Neural progenitor cell (in vitro differentiated cells): ENCODE results near the gene KCNE1. TPM values are rescaled to one million over a fixed set of nuclear protein-coding genes. Genes with fewer than 3 reads are reported as not detected.
"Not testable (repeated sequence)": the region's sequence is repeated elsewhere in the genome, so short reads cannot be mapped to it uniquely, and the experiment has no call there.

Experiments used
- DNase-seq: peaks from one replicate; pipeline ENCODE4 v3.0.0-alpha.2; 2016; ENCODE audit warnings: low spot score
- H2AFZ ChIP-seq: fragments of 200-600 bp; sonication (generic); replicated peaks from 2 replicates; pipeline ENCODE4 v1.6.1; 2016; ENCODE audit warnings: antibody characterized with exemption
- H3F3A ChIP-seq: fragments of 200-600 bp; sonication (generic); 2 replicates; pipeline ENCODE4 v1.6.1; 2016; ENCODE audit warnings: antibody characterized with exemption, low read depth
- H3K27ac ChIP-seq: fragments of 200-600 bp; sonication (generic); 2 replicates; pipeline ENCODE4 v1.5.1; 2016; ENCODE audit warnings: mild to moderate bottlenecking
- H3K27me3 ChIP-seq: fragments of 200-600 bp; sonication (generic); 2 replicates; pipeline ENCODE4 v1.6.1; 2016; ENCODE audit warnings: mild to moderate bottlenecking, moderate library complexity
- H3K36me3 ChIP-seq: fragments of 200-600 bp; sonication (generic); 2 replicates; pipeline ENCODE4 v1.5.1; 2016
- H3K4me1 ChIP-seq: fragments of 200-600 bp; sonication (generic); 2 replicates; pipeline ENCODE4 v1.6.1; 2016; ENCODE audit warnings: mixed run types
- H3K4me2 ChIP-seq: fragments of 200-600 bp; sonication (generic); 2 replicates; pipeline ENCODE4 v1.6.1; 2016
- H3K4me3 ChIP-seq: fragments of 200-600 bp; sonication (generic); 2 replicates; pipeline ENCODE4 v1.5.1; 2016
- H3K79me2 ChIP-seq: fragments of 200-600 bp; sonication (generic); 2 replicates; pipeline ENCODE4 v1.6.1; 2016; ENCODE audit warnings: low read depth
- H3K9ac ChIP-seq: fragments of 200-600 bp; sonication (generic); 2 replicates; pipeline ENCODE4 v1.6.1; 2016
- H3K9me3 ChIP-seq: fragments of 200-600 bp; sonication (generic); 2 replicates; pipeline ENCODE4 v1.5.1; 2016; ENCODE audit warnings: low read depth
- H4K20me1 ChIP-seq: fragments of 200-600 bp; sonication (generic); 2 replicates; pipeline ENCODE4 v1.6.1; 2016; ENCODE audit warnings: low read depth
- H3K27ac Mint-ChIP-seq: 3 replicates; pipeline ENCODE4 v1.8.0; 2021; ENCODE audit warnings: mixed read lengths
- H3K27me3 Mint-ChIP-seq: 2 replicates; pipeline ENCODE4 v1.8.0; 2022; ENCODE audit warnings: low read depth, mild to moderate bottlenecking, inconsistent platforms, moderate library complexity, mixed read lengths; ENCODE audit not compliant: insufficient read depth
- H3K36me3 Mint-ChIP-seq: 3 replicates; pipeline ENCODE4 v1.8.0; 2021; ENCODE audit warnings: mixed read lengths
- H3K4me1 Mint-ChIP-seq: 3 replicates; pipeline ENCODE4 v1.8.0; 2021; ENCODE audit warnings: mixed read lengths
- H3K4me3 Mint-ChIP-seq: 3 replicates; pipeline ENCODE4 v1.8.0; 2021; ENCODE audit warnings: mild to moderate bottlenecking, moderate library complexity, mixed read lengths
- H3K9me3 Mint-ChIP-seq: 3 replicates; pipeline ENCODE4 v1.8.0; 2020; ENCODE audit warnings: mixed read lengths
- EZH2 ChIP-seq: fragments of 200-600 bp; sonication (generic); IDR thresholded peaks from 2 replicates; pipeline ENCODE4 v1.6.1; 2017; ENCODE audit warnings: antibody characterized with exemption, mild to moderate bottlenecking, moderate library complexity
- EZH2phosphoT487 ChIP-seq: fragments of 200-600 bp; sonication (generic); IDR thresholded peaks from 2 replicates; pipeline ENCODE4 v1.6.1; 2017; ENCODE audit warnings: antibody characterized with exemption
- total RNA-seq: library from RNA; depleted of rRNA; stranded (reverse); fragments of >200 nt; gene quantifications from 2 replicates; pipeline ENCODE4 v1.2.3, GENCODE V29; 2015; ENCODE audit warnings: low replicate concordance
- TF ChIP-seq, protein P1 (sequence below): fragments of 200-600 bp; sonication (generic); IDR thresholded peaks from 2 replicates; pipeline ENCODE4 v1.5.1; 2017; ENCODE audit warnings: antibody characterized with exemption, mild to moderate bottlenecking

KCNE1 gene
- total RNA-seq, 1 donor from 2014 or later: not detected

DNA sequence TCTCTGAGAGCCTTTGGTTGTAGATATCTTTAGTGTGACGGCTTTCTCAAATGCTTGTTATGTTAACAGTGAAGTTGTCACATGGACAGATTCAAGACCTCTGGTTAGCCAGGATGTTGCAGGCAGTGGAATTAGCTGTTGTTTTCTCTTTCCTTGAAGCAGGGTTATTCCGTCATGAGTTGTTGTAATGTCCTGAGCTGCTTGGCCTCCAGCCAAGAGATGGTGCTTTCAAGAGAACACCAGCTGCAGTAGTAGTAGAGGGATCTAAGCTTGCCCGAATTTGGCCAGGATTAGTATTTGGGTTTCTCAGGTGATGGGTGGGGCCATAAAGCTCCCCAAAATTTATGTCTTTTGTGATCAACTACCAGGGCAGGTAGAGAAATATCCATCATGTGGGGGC lies 13.4 kb downstream of the KCNE1 start:
- Histone ChIP-seq H3K27ac (no peak overlapping the region), H3K9ac (no peak overlapping the region), H4K20me1 (no peaks in the 10 kb centered on the region), H3K9me3 (no peaks in the 10 kb centered on the region), H2AFZ (no peak overlapping the region), H3K27me3 (no peaks in the 10 kb centered on the region), H3K36me3 (no peaks in the 10 kb centered on the region), H3K4me2 (no peak overlapping the region), H3F3A (no peaks in the 10 kb centered on the region), H3K79me2 (no peaks in the 10 kb centered on the region), H3K4me1 (no peaks in the 10 kb centered on the region), H3K4me3 (no peak overlapping the region)
- Mint-ChIP-seq H3K36me3 (no peaks in the 10 kb centered on the region), H3K4me1 (no peaks in the 10 kb centered on the region), H3K27me3 (peaks cover 2% of the 10 kb centered on the region), H3K27ac (no peak overlapping the region), H3K9me3 (peaks cover 23% of the 10 kb centered on the region), H3K4me3 (no peak overlapping the region)
- DNase-seq: no peak
- TF ChIP-seq EZH2phosphoT487: no peak
- TF ChIP-seq, protein P1, sequence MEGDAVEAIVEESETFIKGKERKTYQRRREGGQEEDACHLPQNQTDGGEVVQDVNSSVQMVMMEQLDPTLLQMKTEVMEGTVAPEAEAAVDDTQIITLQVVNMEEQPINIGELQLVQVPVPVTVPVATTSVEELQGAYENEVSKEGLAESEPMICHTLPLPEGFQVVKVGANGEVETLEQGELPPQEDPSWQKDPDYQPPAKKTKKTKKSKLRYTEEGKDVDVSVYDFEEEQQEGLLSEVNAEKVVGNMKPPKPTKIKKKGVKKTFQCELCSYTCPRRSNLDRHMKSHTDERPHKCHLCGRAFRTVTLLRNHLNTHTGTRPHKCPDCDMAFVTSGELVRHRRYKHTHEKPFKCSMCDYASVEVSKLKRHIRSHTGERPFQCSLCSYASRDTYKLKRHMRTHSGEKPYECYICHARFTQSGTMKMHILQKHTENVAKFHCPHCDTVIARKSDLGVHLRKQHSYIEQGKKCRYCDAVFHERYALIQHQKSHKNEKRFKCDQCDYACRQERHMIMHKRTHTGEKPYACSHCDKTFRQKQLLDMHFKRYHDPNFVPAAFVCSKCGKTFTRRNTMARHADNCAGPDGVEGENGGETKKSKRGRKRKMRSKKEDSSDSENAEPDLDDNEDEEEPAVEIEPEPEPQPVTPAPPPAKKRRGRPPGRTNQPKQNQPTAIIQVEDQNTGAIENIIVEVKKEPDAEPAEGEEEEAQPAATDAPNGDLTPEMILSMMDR: no peak
- no peak for TF ChIP-seq EZH2

DNA sequence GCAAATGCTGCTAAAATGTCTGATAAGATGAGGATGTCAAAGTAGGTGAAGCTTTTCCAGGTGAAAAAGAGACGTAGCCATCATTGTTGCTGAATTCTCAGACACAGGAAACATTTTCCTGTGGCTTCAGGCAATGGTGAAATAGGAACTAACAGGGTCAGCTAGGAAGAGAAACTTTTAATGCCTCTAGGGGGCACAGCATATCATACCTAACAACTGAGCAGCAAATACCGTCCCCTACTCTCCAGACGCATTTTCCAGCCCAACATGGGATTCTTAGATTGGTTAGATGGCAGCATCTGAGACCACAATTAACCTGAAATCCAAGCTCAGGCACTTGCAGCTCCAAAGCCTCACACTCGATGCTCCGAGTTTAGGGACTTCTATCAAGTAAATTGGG lies 28.2 kb downstream of the KCNE1 start:
- not testable (repeated sequence) for H3K27ac ChIP-seq, H3K9me3 Mint-ChIP-seq, H3K4me3 Mint-ChIP-seq, H3K4me3 ChIP-seq, H3K27me3 Mint-ChIP-seq, H3K27me3 ChIP-seq, H3K9ac ChIP-seq, H2AFZ ChIP-seq, H3K79me2 ChIP-seq, DNase-seq, H3K36me3 Mint-ChIP-seq, H3K4me1 Mint-ChIP-seq, H3K4me2 ChIP-seq, H3K27ac Mint-ChIP-seq, H3F3A ChIP-seq, H3K9me3 ChIP-seq, H3K4me1 ChIP-seq, H3K36me3 ChIP-seq, H4K20me1 ChIP-seq

DNA sequence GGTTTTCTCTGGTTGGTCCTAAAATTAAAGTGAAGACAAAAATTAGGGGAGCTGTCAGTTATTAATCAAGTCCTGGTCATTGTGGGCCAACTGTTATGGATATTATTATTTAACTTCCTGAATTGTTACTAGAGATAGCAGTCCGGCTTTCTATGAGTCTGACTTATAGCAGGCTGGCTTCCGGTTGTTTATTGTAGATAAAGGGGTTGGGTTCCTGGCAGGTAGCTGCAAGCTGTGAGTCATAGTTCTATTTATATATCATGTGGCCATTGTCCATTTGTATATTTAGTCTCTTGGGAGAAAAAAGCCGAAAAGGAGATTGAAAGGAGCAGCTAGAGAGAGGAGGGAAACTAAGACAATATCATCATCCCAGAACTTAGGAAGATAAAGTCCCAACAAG lies 28.6 kb downstream of the KCNE1 start:
- H3K9ac ChIP-seq, H3K27ac Mint-ChIP-seq, H3K4me2 ChIP-seq, H3K4me3 Mint-ChIP-seq, H3K4me3 ChIP-seq, H3K4me1 Mint-ChIP-seq, H3K9me3 ChIP-seq, H3K79me2 ChIP-seq, H2AFZ ChIP-seq, H4K20me1 ChIP-seq, H3K27me3 ChIP-seq, H3K27ac ChIP-seq, H3F3A ChIP-seq, H3K9me3 Mint-ChIP-seq, H3K36me3 ChIP-seq, H3K36me3 Mint-ChIP-seq, H3K27me3 Mint-ChIP-seq, H3K4me1 ChIP-seq, DNase-seq: not testable (repeated sequence)

DNA sequence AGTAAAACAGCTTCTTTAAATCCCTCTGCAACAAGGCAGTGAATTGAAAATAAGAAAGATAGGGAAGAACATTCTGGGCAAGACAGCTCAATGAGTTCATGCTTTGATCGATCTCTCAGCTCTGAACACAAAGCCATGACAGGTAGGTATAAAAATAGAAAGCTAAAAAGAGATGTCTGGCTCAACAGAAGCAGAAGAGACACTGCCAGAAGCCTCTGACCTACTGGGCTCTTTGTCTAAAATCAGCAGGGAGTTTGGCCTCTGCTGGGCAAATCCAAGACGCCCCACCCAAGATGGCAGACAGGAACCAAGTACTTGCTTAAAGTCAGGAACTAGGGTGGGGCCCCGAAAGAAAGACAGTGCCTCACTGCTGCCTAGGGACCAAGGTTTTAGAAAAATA lies 44.7 kb downstream of the KCNE1 start:
- H3K9me3 ChIP-seq, H3K27me3 ChIP-seq, H3K4me3 ChIP-seq, H3K9ac ChIP-seq, H3K4me3 Mint-ChIP-seq, H3K36me3 Mint-ChIP-seq, H3K4me1 ChIP-seq, H3K79me2 ChIP-seq, H4K20me1 ChIP-seq, H3K27ac Mint-ChIP-seq, H3K27me3 Mint-ChIP-seq, H3K4me2 ChIP-seq, H3K36me3 ChIP-seq, DNase-seq, H3K27ac ChIP-seq, H3K4me1 Mint-ChIP-seq, H3F3A ChIP-seq, H3K9me3 Mint-ChIP-seq, H2AFZ ChIP-seq: not testable (repeated sequence)

DNA sequence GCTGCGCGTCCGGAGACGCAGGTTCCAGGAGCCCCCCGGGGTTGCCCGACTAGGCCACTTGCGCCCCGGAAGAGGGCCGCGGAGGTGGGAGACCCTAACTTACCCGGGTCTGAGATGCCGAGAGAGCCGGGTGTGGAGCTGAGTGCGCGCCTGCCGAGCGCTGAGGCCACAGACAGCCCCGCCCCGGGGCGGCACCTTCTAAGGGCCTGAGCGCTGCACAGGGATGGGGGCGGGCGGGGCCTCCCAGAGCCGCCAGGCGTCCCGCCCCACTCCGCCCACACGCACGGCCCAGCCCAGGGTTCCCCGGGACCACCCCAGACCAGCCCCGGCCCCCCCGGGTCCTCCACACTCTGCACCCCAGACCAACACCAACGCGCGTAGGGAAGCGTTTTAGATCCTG lies 52.6 kb downstream of the KCNE1 start:
- H3K36me3 ChIP-seq, H3K4me3 Mint-ChIP-seq, H3F3A ChIP-seq, H4K20me1 ChIP-seq, H3K79me2 ChIP-seq, H3K4me1 Mint-ChIP-seq, H3K4me2 ChIP-seq, DNase-seq, H3K27me3 ChIP-seq, H3K36me3 Mint-ChIP-seq, H3K4me1 ChIP-seq, H2AFZ ChIP-seq, H3K4me3 ChIP-seq, H3K9me3 ChIP-seq, H3K9me3 Mint-ChIP-seq, H3K9ac ChIP-seq, H3K27me3 Mint-ChIP-seq, H3K27ac Mint-ChIP-seq, H3K27ac ChIP-seq: not testable (repeated sequence)

DNA sequence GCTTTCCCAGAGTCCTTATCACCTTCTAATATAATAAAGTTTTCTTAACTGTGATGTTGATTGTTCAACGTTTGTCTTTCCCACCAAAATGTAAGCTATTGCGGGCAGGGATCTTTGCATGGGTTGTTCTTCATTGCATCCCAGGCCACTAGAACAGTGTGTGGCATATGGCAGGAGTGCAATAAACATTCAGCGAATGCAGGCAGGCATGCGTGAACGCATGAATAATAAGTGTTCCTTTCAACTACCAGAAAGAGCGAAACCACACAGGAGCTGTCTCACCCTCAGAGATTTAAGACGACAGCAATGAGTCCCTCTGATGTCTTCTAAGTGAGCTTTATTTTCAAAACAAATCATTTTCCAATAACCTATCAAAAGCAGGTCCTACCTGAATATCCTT lies 53.7 kb downstream of the KCNE1 start:
- H3K9ac ChIP-seq, DNase-seq, H3K36me3 ChIP-seq, H3K4me3 Mint-ChIP-seq, H3K27ac Mint-ChIP-seq, H3K4me2 ChIP-seq, H4K20me1 ChIP-seq, H3F3A ChIP-seq, H3K79me2 ChIP-seq, H3K4me1 ChIP-seq, H2AFZ ChIP-seq, H3K4me3 ChIP-seq, H3K27ac ChIP-seq, H3K27me3 ChIP-seq, H3K9me3 Mint-ChIP-seq, H3K9me3 ChIP-seq, H3K4me1 Mint-ChIP-seq, H3K27me3 Mint-ChIP-seq, H3K36me3 Mint-ChIP-seq: not testable (repeated sequence)

DNA sequence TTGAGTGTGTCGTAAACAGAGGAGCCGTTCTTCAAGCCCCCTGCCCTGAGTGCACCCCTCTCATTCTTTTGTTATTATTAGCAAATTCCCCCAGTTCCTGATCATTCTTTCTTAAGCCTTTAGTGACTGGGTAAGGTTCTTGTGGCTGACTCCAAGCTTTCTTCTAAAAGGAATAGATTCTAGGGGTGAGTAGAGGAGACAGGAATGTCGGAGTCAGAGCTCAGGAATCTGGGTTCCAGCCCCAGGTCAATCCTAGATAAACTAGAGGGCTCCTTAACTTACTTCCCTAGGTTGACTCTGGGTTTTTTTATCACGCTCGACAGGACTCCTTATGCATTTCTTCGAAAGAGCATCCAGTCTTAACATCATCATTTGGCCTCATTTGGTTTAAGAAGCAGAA lies 55.8 kb downstream of the KCNE1 start:
- H3K27me3 ChIP-seq, H3K4me3 Mint-ChIP-seq, H3K27ac Mint-ChIP-seq, DNase-seq, H2AFZ ChIP-seq, H3K36me3 ChIP-seq, H3F3A ChIP-seq, H3K9me3 Mint-ChIP-seq, H4K20me1 ChIP-seq, H3K4me2 ChIP-seq, H3K4me1 ChIP-seq, H3K27me3 Mint-ChIP-seq, H3K9me3 ChIP-seq, H3K36me3 Mint-ChIP-seq, H3K9ac ChIP-seq, H3K4me3 ChIP-seq, H3K79me2 ChIP-seq, H3K27ac ChIP-seq, H3K4me1 Mint-ChIP-seq: not testable (repeated sequence)

DNA sequence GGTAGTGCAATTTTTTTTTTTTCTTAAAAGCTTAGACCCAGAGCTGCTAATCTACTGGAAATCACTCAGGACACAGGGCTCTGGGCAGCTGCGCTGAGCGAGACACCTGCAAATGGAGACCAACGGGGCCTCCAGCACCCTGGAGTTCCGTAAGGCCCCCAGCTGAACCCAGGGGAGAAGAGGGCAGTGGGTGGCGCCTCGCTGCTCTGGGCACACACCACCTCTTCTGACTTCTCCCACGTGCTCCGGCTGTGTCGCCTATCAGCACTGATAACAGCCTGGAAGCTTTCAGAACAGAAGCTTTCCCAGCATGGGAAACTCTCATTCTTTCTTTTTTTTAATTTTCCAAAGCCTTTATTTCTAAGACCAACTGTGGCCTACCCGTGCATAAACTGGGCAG lies 56.4 kb downstream of the KCNE1 start:
- not testable (repeated sequence) for H3K4me1 ChIP-seq, DNase-seq, H3K27ac Mint-ChIP-seq, H3K36me3 Mint-ChIP-seq, H3K4me3 ChIP-seq, H3K36me3 ChIP-seq, H3K4me3 Mint-ChIP-seq, H4K20me1 ChIP-seq, H3K4me2 ChIP-seq, H3K4me1 Mint-ChIP-seq, H3K79me2 ChIP-seq, H3K27ac ChIP-seq, H3K9me3 Mint-ChIP-seq, H3K9me3 ChIP-seq, H3F3A ChIP-seq, H3K27me3 Mint-ChIP-seq, H3K9ac ChIP-seq, H2AFZ ChIP-seq, H3K27me3 ChIP-seq
